GM23338 (cell line): ENCODE measurements around the gene FRK. TPM values are rescaled to one million over a fixed set of nuclear protein-coding genes. Genes with fewer than 3 reads are reported as not detected.

Experiments
- ATAC-seq: fragments of 200-7000 bp; cut with Tn5 transposase; 3 replicates; pipeline ENCODE4 v1.9.1; 2020
- DNase-seq: peaks from one replicate; pipeline ENCODE4 v3.0.0-alpha.2; 2015; ENCODE audit warnings: low spot score
- H2AFZ ChIP-seq: fragments of 200-600 bp; sonication (generic); 2 replicates; pipeline ENCODE4 v1.8.0; 2016; ENCODE audit warnings: antibody characterized with exemption, mild to moderate bottlenecking, moderate library complexity
- H3F3A ChIP-seq: fragments of 200-600 bp; sonication (generic); replicated peaks from 2 replicates; pipeline ENCODE4 v1.8.0; 2017; ENCODE audit warnings: antibody characterized with exemption, mixed run types, low read depth
- H3K27ac ChIP-seq: fragments of 200-600 bp; sonication (generic); 2 replicates; pipeline ENCODE4 v1.6.1; 2016; ENCODE audit warnings: low read depth
- H3K27me3 ChIP-seq: fragments of 200-600 bp; sonication (generic); 2 replicates; pipeline ENCODE4 v1.8.0; 2016; ENCODE audit warnings: mild to moderate bottlenecking, mixed run types, moderate library complexity; ENCODE audit not compliant: insufficient read depth
- H3K36me3 ChIP-seq: fragments of 200-600 bp; sonication (generic); 2 replicates; pipeline ENCODE4 v1.8.0; 2016; ENCODE audit warnings: mild to moderate bottlenecking; ENCODE audit not compliant: insufficient read depth
- H3K4me1 ChIP-seq: fragments of 200-600 bp; sonication (generic); 2 replicates; pipeline ENCODE4 v1.8.0; 2016; ENCODE audit warnings: mild to moderate bottlenecking, moderate library complexity; ENCODE audit not compliant: insufficient read depth
- H3K4me2 ChIP-seq: fragments of 200-600 bp; sonication (generic); 2 replicates; pipeline ENCODE4 v1.7.1; 2017; ENCODE audit warnings: mixed run types
- H3K4me3 ChIP-seq: fragments of 200-600 bp; sonication (generic); 2 replicates; pipeline ENCODE4 v1.6.1; 2016; ENCODE audit warnings: mixed run types
- H3K79me2 ChIP-seq: fragments of 200-600 bp; sonication (generic); replicated peaks from 2 replicates; pipeline ENCODE4 v1.8.0; 2017; ENCODE audit warnings: mild to moderate bottlenecking; ENCODE audit not compliant: insufficient read depth
- H3K9me2 ChIP-seq: fragments of 200-600 bp; sonication (generic); 2 replicates; pipeline ENCODE4 v1.8.0; 2017; ENCODE audit not compliant: insufficient read depth
- H4K20me1 ChIP-seq: fragments of 200-600 bp; sonication (generic); replicated peaks from 2 replicates; pipeline ENCODE4 v1.8.0; 2017; ENCODE audit warnings: mild to moderate bottlenecking; ENCODE audit not compliant: insufficient read depth
- H3K27ac Mint-ChIP-seq: 2 replicates; pipeline ENCODE4 v1.8.0; 2020; ENCODE audit warnings: inconsistent platforms, mild to moderate bottlenecking, moderate library complexity, mixed read lengths
- H3K27me3 Mint-ChIP-seq: 3 replicates; pipeline ENCODE4 v1.8.0; 2022; ENCODE audit warnings: low read depth, mild to moderate bottlenecking, moderate library complexity, mixed read lengths, inconsistent platforms; ENCODE audit not compliant: insufficient read depth, poor library complexity
- H3K36me3 Mint-ChIP-seq: 3 replicates; pipeline ENCODE4 v1.8.0; 2021; ENCODE audit warnings: low read depth, mild to moderate bottlenecking, inconsistent platforms, moderate library complexity, mixed read lengths
- H3K4me1 Mint-ChIP-seq: 3 replicates; pipeline ENCODE4 v1.8.0; 2020; ENCODE audit warnings: mild to moderate bottlenecking, inconsistent platforms, mixed read lengths
- H3K4me3 Mint-ChIP-seq: 3 replicates; pipeline ENCODE4 v1.8.0; 2021; ENCODE audit warnings: moderate library complexity, mild to moderate bottlenecking, inconsistent platforms, mixed read lengths
- H3K9me3 Mint-ChIP-seq: 3 replicates; pipeline ENCODE4 v1.8.0; 2020; ENCODE audit warnings: moderate library complexity, mild to moderate bottlenecking, inconsistent platforms, mixed read lengths
- CREB1 ChIP-seq: fragments of 250-450 bp; sonication (Bioruptor Pico); IDR thresholded peaks from 2 replicates; pipeline ENCODE4 v1.5.0; 2020; ENCODE audit warnings: low read depth, mild to moderate bottlenecking, moderate library complexity
- CTCF ChIP-seq, 2 experiments: fragments of 200-600 bp in 1 of 2; sonication (generic) in 1 of 2; conservative IDR thresholded peaks; 2 replicates each; pipeline versions ENCODE4 v1.5.1 to v1.6.1; 2016 to 2017; ENCODE audit warnings: antibody characterized with exemption in 2 of 2, low read depth in 2 of 2, mild to moderate bottlenecking in 2 of 2, moderate library complexity in 1 of 2
- ETS1 ChIP-seq: IDR thresholded peaks from 2 replicates; pipeline ENCODE4 v1.6.1; 2016; ENCODE audit warnings: antibody characterized with exemption
- POLR2AphosphoS5 ChIP-seq: IDR thresholded peaks from 2 replicates; pipeline ENCODE4 v1.6.1; 2016; ENCODE audit warnings: antibody characterized with exemption, low read depth
- REST ChIP-seq: IDR thresholded peaks from one replicate; pipeline ENCODE4 v1.6.1; 2018; ENCODE audit warnings: antibody characterized with exemption; ENCODE audit not compliant: unreplicated experiment
- ZNF331 ChIP-seq: fragments of 250-450 bp; sonication (Bioruptor Pico); IDR thresholded peaks from 2 replicates; pipeline ENCODE4 v1.5.0; 2020; ENCODE audit warnings: low read depth, mild to moderate bottlenecking, moderate library complexity
- ZNF462 ChIP-seq: fragments of 250-450 bp; sonication (Bioruptor Pico); IDR thresholded peaks from 2 replicates; pipeline ENCODE4 v1.5.0; 2020; ENCODE audit warnings: mild to moderate bottlenecking, moderate library complexity
- polyA plus RNA-seq: library from polyadenylated mRNA; unstranded; fragments of >200 nt; fragmentation: Nextera tagmentation; extraction: Ambion mirVana; gene quantifications from 2 replicates; pipeline ENCODE4 v1.2.1, GENCODE V29; 2016
- total RNA-seq: library from RNA; depleted of rRNA; stranded (reverse); fragments of >200 nt; shearing (Covaris generic); gene quantifications from 2 replicates; pipeline ENCODE4 v1.2.3, GENCODE V29; 2014

FRK gene
- total and polyA plus RNA-seq, 2 experiments from 2014 or later: 0.06 to 0.24 TPM

DNA sequence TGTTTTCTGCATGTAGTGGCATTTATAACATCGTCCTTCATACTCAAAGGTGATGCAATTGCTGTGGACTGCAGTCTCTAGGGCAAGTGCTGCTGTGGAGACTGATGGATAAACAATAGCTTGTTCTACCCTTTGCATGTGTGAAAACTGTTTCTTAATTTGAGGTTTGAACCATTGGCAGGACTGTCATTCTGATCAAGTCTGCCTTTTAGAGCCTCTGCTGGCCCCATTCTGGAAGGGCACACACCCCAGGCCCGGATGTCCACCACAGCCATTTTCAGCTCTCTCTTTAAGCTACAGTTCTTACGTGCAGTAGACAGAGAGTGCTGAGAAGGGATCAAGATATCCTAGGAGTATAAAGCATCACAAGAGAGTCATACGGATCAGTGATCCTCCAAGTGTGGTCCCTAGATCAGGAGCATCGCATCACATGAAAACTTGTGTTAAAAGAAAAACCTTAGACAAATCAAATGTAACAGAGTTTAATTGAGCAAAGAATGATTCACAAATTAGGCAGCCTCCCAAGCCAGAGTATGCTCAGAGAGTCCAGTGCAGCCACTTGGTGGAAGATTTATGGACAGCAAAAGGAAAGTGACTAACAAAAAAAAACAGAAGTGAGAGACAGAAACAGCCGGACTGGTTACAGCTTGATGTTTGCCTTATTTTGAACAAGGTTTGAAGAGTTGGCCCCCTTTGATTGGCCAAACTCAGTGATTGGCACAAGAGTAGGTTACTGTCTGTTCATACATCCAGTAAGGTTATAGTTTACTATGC, 52.0 kb downstream of the FRK start:
- no peaks in the 10 kb centered on the region; the same call in 2 of the 3 replicates for H3K9me3 Mint-ChIP-seq
- H3K4me1 Mint-ChIP-seq: peaks cover 3% of the 10 kb centered on the region; the same call in 1 of the 3 replicates
- H3K36me3 Mint-ChIP-seq: no peaks in the 10 kb centered on the region
- DNase-seq (no peak), ATAC-seq (no peak)
- no peak for TF ChIP-seq ETS1
- no peak for TF ChIP-seq CTCF (conservative IDR thresholded peaks at IDR 0.05; ENCODE audit: low read depth in 2 of 2)
- TF ChIP-seq ZNF462 (CRISPR knock-in tag): no peak
- TF ChIP-seq POLR2AphosphoS5: no peak
- no peak for TF ChIP-seq CREB1 (CRISPR knock-in tag)
- TF ChIP-seq REST: no peak
- TF ChIP-seq ZNF331: no peak
- Histone ChIP-seq H4K20me1 (no peaks in the 10 kb centered on the region), H3K27me3 (no peaks in the 10 kb centered on the region), H3F3A (no peaks in the 10 kb centered on the region), H3K4me1 (no peaks in the 10 kb centered on the region), H3K9me2 (no peaks in the 10 kb centered on the region), H3K79me2 (no peaks in the 10 kb centered on the region), H3K36me3 (no peaks in the 10 kb centered on the region), H3K4me3 (no peak overlapping the region), H3K4me2 (no peak overlapping the region), H2AFZ (peak overlapping the region; percentile 60; the same call in 1 of the 2 replicates), H3K27ac (no peak overlapping the region)
- H3K27ac Mint-ChIP-seq: no peak overlapping the region
- H3K27me3 Mint-ChIP-seq: no peaks in the 10 kb centered on the region
- H3K4me3 Mint-ChIP-seq: no peak overlapping the region
